NK-92 treated with Interleukin-12 subunit alpha and Interleukin-12 subunit beta, amount 100 ng/mL, for 24 hours (cell line): ENCODE data around the gene CAND2.

ENCODE experiments used
- DNase-seq: peaks from one replicate; lab custom pipeline; 2025; lab: John Stamatoyannopoulos, UW

Gene CAND2

GRCh38 chr3:12807601-12808359 lies 11.3 kb downstream of the CAND2 start:
- DNase-seq: no peak

GRCh38 chr3:12808587-12808986 lies 12.1 kb downstream of the CAND2 start:
- no peak for DNase-seq

DNA sequence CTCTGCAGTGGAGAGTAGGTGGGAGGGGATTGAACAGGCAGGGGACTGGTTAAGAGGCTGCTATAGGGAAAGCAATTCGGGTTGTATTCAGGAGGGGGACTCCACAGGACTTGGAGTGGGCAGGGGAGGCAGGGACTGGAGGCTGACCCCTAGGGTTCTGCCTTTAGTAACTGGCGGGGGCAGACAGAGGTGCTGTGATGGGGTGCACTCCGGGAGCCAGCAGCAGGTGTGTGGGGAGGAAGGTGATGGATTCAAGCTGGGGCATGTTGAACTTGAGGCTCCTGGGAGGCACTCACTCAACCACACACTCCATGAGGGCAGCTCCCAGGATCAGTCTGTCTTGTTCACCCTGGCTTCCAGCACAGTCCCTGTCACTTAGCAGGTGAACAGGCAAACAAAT lies 12.5 kb downstream of the CAND2 start:
- no peak for DNase-seq

DNA sequence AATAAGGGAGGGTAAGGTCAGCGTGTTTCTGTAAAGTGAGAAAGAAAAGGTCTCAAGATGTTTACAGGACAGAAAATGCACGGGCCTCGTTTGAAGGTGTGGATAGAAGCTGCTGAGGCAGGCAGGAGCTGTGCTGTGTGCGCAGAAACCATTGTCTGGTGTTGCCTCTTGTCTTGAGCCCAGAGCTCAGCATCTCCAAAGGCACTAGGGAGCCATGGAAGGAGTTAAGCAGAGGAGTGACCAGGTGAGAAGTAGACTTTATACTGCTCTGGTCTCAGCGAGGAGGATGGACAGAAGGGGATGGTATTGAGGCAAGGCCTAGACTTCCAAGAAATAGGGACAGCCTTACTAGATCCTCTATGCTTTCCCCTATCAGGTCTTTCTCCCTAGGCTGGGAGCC lies 13.0 kb downstream of the CAND2 start:
- no peak for DNase-seq

GRCh38 chr3:12810013-12810780 lies 13.7 kb downstream of the CAND2 start:
- no peak for DNase-seq

GRCh38 chr3:12810961-12811360 lies 14.5 kb downstream of the CAND2 start:
- no peak for DNase-seq

- DNase-seq: no peak
Measured at GRCh38 chr3:12812812-12813211, 16.3 kb downstream of the CAND2 start.

- DNase-seq: no peak
Measured at GRCh38 chr3:12813967-12814366, 17.5 kb downstream of the CAND2 start.

- no peak for DNase-seq
Measured at GRCh38 chr3:12815078-12815477, 18.6 kb downstream of the CAND2 start.

DNA sequence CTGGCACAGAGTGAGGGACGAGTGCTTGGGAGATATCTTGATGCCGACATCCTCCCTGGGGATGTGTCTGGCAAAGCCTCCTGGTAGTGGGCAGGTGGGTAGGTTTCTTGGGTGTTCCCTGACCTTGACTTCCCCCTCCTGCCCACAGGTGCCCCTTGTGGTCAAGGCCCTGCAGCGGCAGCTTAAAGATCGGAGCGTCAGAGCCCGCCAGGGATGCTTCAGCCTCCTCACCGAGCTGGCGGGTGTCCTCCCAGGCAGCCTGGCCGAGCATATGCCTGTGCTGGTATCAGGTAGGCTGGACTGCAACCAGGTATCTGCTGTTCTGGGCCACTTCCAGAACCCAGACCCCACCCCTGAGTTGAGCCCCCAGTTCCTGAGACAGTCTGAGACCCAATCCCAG lies 19.2 kb downstream of the CAND2 start:
- DNase-seq: no peak

DNA sequence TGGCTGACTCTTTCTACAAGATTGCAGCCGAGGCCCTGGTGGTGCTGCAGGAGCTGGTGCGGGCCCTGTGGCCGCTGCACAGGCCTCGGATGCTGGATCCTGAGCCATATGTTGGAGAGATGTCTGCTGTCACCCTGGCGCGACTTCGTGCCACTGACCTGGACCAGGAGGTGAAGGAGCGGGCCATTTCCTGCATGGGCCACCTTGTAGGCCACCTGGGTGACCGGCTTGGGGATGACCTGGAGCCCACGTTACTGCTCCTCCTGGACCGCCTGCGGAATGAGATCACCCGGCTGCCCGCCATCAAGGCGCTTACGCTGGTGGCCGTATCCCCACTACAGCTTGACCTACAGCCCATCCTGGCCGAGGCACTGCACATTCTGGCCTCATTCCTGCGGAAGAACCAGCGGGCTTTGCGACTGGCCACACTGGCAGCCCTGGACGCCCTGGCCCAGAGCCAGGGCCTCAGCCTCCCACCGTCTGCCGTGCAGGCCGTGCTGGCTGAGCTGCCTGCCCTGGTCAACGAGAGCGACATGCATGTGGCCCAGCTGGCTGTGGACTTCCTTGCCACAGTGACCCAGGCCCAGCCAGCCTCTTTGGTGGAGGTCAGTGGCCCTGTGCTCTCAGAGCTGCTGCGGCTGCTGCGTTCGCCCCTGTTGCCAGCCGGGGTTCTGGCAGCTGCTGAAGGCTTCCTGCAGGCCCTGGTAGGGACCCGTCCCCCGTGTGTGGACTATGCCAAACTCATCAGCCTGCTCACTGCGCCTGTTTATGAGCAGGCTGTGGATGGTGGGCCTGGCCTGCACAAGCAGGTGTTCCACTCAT lies 20.3 kb downstream of the CAND2 start:
- no peak for DNase-seq

DNA sequence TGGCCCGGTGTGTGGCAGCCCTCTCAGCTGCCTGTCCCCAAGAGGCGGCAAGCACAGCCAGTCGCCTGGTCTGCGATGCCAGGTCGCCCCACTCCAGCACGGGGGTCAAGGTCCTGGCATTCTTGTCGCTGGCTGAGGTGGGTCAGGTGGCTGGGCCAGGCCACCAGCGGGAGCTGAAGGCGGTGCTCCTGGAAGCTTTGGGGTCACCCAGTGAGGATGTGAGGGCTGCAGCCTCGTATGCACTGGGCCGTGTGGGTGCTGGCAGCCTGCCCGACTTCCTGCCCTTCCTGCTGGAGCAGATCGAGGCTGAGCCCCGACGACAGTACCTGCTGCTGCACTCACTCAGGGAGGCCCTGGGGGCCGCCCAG lies 20.8 kb downstream of the CAND2 start:
- no peak for DNase-seq

DNA sequence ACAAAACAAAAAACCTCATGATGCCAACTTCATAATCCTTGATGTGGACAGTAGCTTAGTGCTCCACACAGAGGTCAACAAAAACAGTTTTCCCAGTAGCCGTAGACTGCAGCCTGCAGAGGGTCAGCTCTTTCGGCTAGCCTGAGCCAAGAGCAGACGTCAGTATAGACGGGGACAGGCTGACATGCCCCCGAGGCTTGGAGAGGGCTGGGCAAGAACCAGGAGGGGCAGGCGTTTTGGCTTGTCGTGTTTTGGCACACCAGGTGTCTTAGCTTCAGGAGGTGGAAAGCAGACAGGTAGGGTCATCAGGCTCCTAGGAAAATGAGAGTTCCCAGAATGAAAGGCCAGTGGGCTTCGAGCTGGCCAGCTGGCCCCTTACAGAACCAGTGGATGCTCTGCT lies 21.8 kb downstream of the CAND2 start:
- no peak for DNase-seq

DNA sequence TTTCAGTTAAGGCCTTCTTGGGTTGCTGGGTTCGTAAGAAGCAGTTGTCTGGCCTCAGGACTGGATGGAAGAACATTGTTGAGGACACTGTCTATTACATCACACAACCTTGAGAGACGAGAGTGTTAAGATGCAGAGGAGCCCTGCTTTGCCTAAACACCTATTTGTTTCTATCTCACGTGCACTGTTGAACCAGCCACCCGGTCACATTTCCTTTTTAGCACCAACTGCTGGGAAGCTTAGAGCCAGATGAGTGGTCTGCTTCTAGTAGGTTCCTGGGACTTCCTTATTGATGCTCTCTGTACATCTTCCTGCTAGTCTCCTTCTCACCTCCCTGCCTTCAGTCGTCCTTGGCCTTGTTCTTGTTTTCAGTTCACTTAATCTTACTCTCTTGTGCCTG lies 22.3 kb downstream of the CAND2 start:
- DNase-seq: no peak

GRCh38 chr3:12822725-12823373 lies 26.4 kb downstream of the CAND2 start:
- DNase-seq: no peak

DNA sequence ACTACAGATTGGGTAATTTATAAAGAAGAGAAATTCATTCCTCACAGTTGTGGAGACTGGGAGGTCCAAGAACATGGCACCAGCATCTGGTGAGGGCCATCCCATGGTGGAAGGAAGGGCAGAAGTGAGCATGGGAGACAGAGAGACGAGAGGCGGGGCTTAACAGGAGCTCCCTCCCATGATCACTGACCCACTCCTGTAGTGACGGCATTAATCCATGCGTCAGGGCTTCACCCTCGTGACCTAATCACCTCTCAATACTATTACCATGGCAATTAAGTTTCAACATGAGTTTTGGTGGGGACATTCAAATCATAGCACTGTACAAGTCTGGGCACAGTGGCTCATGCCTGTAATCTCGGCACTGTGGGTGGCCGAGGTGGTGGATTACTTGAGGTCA lies 27.8 kb downstream of the CAND2 start:
- no peak for DNase-seq

DNA sequence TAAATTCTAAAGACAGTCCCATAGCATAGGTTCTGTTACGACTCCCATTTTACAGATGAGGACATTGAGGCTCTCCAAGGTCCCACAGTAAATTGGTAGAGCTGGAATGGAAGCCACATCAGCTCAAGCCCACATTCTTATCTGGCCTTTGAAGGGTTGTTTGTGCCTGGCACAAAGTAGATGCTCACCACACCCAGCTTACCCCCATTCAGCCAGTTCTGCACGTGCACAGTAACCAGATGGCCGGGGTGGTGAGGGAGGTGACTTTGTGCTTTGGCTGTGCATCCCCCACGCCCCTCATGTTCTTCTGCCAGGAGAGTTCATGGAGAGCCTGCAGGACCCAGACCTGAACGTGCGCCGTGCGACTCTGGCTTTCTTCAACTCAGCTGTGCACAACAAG lies 28.7 kb downstream of the CAND2 start:
- DNase-seq: no peak

DNA sequence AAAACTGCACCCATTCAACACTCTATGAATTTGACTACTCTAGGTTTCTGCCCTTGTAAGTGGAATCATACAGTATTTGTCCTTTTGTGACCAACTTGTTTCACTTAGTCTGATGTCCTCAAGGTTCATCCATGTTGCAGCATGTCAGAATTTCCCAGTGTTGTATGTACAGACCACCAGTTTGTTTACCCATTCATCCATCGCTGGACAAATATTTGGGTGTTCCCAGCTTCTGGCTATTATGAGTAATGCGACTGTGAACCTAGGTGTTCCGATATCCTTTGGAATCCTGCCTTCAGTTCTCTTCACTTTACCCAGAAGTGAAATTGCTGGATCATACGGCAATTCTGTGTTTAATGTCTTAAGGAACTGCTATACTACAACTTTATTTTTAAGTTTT lies 32.3 kb downstream of the CAND2 start:
- DNase-seq: no peak

GRCh38 chr3:12829404-12829803 lies 32.9 kb downstream of the CAND2 start:
- DNase-seq: no peak

GRCh38 chr3:12829886-12830784 lies 33.7 kb downstream of the CAND2 start:
- no peak for DNase-seq

DNA sequence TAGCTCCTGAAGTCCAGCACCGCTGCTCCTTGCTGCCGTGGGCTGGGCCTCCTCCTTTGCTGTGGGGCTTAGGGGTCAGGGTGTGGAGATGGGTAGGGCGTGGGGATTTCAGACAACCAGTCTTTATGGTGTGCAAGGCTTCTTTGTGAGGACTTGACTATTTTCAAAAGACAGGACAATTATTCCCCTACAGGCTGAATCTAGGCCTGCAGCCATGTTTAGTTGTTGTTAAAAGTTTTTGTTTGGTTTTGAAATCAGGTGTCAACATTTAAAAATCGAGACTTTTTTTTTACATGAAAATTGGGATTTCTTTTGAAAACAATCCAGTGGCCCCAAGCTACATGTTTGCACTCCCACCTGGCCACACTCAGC lies 34.3 kb downstream of the CAND2 start:
- DNase-seq: no peak
